Measurements from ENCODE around the gene ANKRD35.

The ANKRD35 gene

DNA sequence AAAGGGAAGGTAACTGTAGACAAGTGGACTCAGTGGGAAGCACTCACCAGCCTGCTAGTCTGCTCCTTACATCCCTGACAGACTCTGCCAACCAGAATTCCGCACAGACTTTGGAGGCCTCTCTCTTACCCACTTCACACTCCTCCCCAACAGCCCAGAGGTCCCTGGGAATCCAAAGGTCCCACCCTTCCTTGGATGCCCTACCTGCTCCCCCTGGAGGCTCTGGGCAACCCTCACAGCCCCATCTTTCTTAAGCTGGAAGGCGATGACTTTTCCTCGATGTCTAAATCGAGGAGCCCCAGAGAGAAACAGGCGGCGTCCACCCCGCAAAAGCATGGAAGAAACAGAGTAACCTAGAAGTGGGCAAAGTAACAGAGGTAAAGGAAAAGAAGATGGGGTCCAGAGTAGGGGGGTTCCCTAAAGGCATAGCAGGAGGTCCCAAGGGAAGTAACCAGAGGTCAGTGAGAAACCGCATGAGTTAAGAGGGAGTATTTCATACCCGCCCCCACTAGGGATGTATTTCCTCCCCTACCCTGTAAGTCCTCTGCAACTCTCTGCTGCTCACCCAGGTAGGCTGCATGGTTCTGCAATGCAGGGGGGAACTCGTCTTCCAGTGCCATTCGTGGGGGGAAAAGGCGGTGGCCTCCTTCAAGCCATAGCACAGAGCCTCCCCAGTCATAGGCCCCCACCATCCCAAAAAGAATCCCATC, 15.8 kb upstream of the ANKRD35 start:
- Histone ChIP-seq H3K9ac (ENCODE audit: low read length) (no peak overlapping the region), H3K36me3 (ENCODE audit: control insufficient read depth in 1 of 2, insufficient read depth in 2 of 2, low read depth in 1 of 2, low read length in 2 of 2) (peaks cover 50 to 88% of the 10 kb centered on the region in 2 experiments), H2BK15ac (ENCODE audit: low read depth, poor library complexity, severe bottlenecking) (no peak overlapping the region), H4K91ac (ENCODE audit: low read length) (no peak overlapping the region), H3K27me3 (ENCODE audit: control insufficient read depth in 1 of 2, insufficient read depth in 1 of 2, low read length in 2 of 2) (no peaks in the 10 kb centered on the region), H3K4ac (ENCODE audit: low read depth in 1 of 2, low read length in 2 of 2) (no peak overlapping the region), H3K18ac (ENCODE audit: low read depth in 1 of 2, low read length in 2 of 2) (no peak overlapping the region), H3K23ac (ENCODE audit: low read length in 2 of 2) (no peak overlapping the region), H2BK12ac (ENCODE audit: low read length in 2 of 2) (no peak overlapping the region), H3K4me3 (ENCODE audit: insufficient read depth in 1 of 2, low read depth in 1 of 2, low read length in 2 of 2) (no peak overlapping the region), H2AFZ (ENCODE audit: low read depth, low read length) (no peak overlapping the region), H4K8ac (ENCODE audit: low read length) (no peak overlapping the region), H3K79me1 (replicated peaks; ENCODE audit: low read length, poor library complexity, severe bottlenecking) (no peaks in the 10 kb centered on the region), H3K14ac (ENCODE audit: low read length in 2 of 2) (no peak overlapping the region), H2AK5ac (ENCODE audit: low read length, severe bottlenecking) (no peak overlapping the region), H2BK120ac (ENCODE audit: low read depth, low read length) (no peak overlapping the region), H3K9me3 (ENCODE audit: control insufficient read depth, low read length) (no peaks in the 10 kb centered on the region), H3K27ac (ENCODE audit: low read length, poor library complexity, severe bottlenecking) (no peak overlapping the region), H2BK5ac (ENCODE audit: low read depth, low read length, poor library complexity, severe bottlenecking) (no peak overlapping the region), H3K4me1 (ENCODE audit: control insufficient read depth, insufficient read depth, low read depth, low read length) (no peaks in the 10 kb centered on the region), H3K4me2 (ENCODE audit: low read length, poor library complexity, severe bottlenecking) (no peak overlapping the region)
- no peak for DNase-seq
- WGBS, result 93% methylated on average over 9 of the region's 12 CpGs

DNA sequence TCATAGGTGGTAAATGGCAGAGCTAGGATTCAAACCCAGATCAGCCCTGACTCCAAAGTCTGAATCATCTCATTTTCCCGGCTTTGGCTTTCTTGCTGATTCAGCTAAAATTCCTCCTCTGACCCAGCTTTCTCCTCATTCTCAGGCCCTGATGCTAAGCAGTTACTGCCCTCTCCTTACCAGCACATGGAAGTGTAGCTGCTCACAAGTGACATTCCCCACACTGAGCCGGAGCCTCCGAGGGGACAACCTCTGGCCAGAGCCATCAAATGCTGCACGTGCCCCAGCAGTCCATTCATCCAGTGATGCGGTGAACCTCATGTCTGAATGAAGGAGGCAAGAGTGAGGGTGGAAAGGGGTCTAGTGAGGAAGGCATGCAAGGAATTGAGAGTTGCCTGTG, 13.1 kb upstream of the ANKRD35 start:
- Histone ChIP-seq H3K18ac (ENCODE audit: low read depth in 1 of 2, low read length in 2 of 2) (no peak overlapping the region), H2BK12ac (ENCODE audit: low read length in 2 of 2) (no peak overlapping the region), H2BK120ac (ENCODE audit: low read depth, low read length) (no peak overlapping the region), H4K8ac (ENCODE audit: low read length) (no peak overlapping the region), H3K23ac (ENCODE audit: low read length in 2 of 2) (no peak overlapping the region), H3K9ac (ENCODE audit: low read length) (no peak overlapping the region), H3K4ac (ENCODE audit: low read depth in 1 of 2, low read length in 2 of 2) (peak overlapping the region in 1 of 2 experiments; percentile 39), H2AK5ac (ENCODE audit: low read length, severe bottlenecking) (no peak overlapping the region), H3K4me1 (ENCODE audit: control insufficient read depth, insufficient read depth, low read depth, low read length) (no peaks in the 10 kb centered on the region), H3K14ac (ENCODE audit: low read length in 2 of 2) (no peak overlapping the region), H2BK5ac (ENCODE audit: low read depth, low read length, poor library complexity, severe bottlenecking) (no peak overlapping the region), H3K9me3 (ENCODE audit: control insufficient read depth, low read length) (no peaks in the 10 kb centered on the region), H3K27ac (ENCODE audit: low read length, poor library complexity, severe bottlenecking) (no peak overlapping the region), H3K36me3 (ENCODE audit: control insufficient read depth in 1 of 2, insufficient read depth in 2 of 2, low read depth in 1 of 2, low read length in 2 of 2) (peaks cover 44 to 87% of the 10 kb centered on the region in 2 experiments), H3K79me1 (replicated peaks; ENCODE audit: low read length, poor library complexity, severe bottlenecking) (no peaks in the 10 kb centered on the region), H2BK15ac (ENCODE audit: low read depth, poor library complexity, severe bottlenecking) (no peak overlapping the region), H3K4me2 (ENCODE audit: low read length, poor library complexity, severe bottlenecking) (no peak overlapping the region), H3K4me3 (ENCODE audit: insufficient read depth in 1 of 2, low read depth in 1 of 2, low read length in 2 of 2) (no peak overlapping the region), H4K91ac (ENCODE audit: low read length) (no peak overlapping the region), H2AFZ (ENCODE audit: low read depth, low read length) (no peak overlapping the region), H3K27me3 (ENCODE audit: control insufficient read depth in 1 of 2, insufficient read depth in 1 of 2, low read length in 2 of 2) (no peaks in the 10 kb centered on the region)
- WGBS, result 88% methylated on average over 5 of the region's 5 CpGs
- no peak for DNase-seq

DNA sequence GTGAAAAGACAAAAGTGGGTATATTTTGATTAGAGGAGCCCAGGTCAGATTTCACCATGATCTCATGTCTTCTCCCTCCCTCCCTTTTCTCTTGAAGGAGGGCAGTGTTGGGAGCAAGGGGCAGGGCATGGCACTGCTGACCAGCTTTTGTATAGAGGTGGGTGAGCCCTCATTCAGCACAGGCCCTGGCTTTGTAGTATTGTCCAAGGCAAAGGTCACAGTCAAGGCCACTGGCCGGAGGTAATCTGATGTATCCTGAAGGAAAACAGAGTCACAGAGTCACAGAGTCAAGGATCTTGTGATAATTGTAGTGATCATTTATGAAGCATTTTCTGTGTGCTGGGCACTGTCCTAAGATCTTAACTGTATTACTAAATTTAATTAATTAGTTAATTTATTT, 12.3 kb upstream of the ANKRD35 start:
- WGBS, result 92% methylated on average over 1 of the region's 1 CpG
- no peaks in the 10 kb centered on the region for H3K27me3 ChIP-seq (ENCODE audit: control insufficient read depth in 1 of 2, insufficient read depth in 1 of 2, low read length in 2 of 2)
- no peaks in the 10 kb centered on the region for H3K79me1 ChIP-seq (replicated peaks; ENCODE audit: low read length, poor library complexity, severe bottlenecking)
- peaks cover 42 to 87% of the 10 kb centered on the region in 2 experiments for H3K36me3 ChIP-seq (ENCODE audit: control insufficient read depth in 1 of 2, insufficient read depth in 2 of 2, low read depth in 1 of 2, low read length in 2 of 2)
- H2BK120ac ChIP-seq (ENCODE audit: low read depth, low read length), result no peak overlapping the region
- H2BK5ac ChIP-seq (ENCODE audit: low read depth, low read length, poor library complexity, severe bottlenecking), result no peak overlapping the region
- H3K4me1 ChIP-seq (ENCODE audit: control insufficient read depth, insufficient read depth, low read depth, low read length), result peaks cover 1% of the 10 kb centered on the region
- H2AFZ ChIP-seq (ENCODE audit: low read depth, low read length), result no peak overlapping the region
- no peak overlapping the region for H3K9ac ChIP-seq (ENCODE audit: low read length)
- no peak overlapping the region for H2AK5ac ChIP-seq (ENCODE audit: low read length, severe bottlenecking)
- no peak overlapping the region for H3K14ac ChIP-seq (ENCODE audit: low read length in 2 of 2)
- H3K23ac ChIP-seq (ENCODE audit: low read length in 2 of 2), result no peak overlapping the region
- H4K8ac ChIP-seq (ENCODE audit: low read length), result no peak overlapping the region
- H3K4me3 ChIP-seq (ENCODE audit: insufficient read depth in 1 of 2, low read depth in 1 of 2, low read length in 2 of 2), result no peak overlapping the region
- H3K4ac ChIP-seq (ENCODE audit: low read depth in 1 of 2, low read length in 2 of 2), result no peak overlapping the region
- H3K4me2 ChIP-seq (ENCODE audit: low read length, poor library complexity, severe bottlenecking), result no peak overlapping the region
- H3K9me3 ChIP-seq (ENCODE audit: control insufficient read depth, low read length), result no peaks in the 10 kb centered on the region
- no peak for DNase-seq
- H2BK12ac ChIP-seq (ENCODE audit: low read length in 2 of 2), result no peak overlapping the region
- H2BK15ac ChIP-seq (ENCODE audit: low read depth, poor library complexity, severe bottlenecking), result no peak overlapping the region
- no peak overlapping the region for H3K18ac ChIP-seq (ENCODE audit: low read depth in 1 of 2, low read length in 2 of 2)
- H3K27ac ChIP-seq (ENCODE audit: low read length, poor library complexity, severe bottlenecking), result no peak overlapping the region
- H4K91ac ChIP-seq (ENCODE audit: low read length), result no peak overlapping the region

DNA sequence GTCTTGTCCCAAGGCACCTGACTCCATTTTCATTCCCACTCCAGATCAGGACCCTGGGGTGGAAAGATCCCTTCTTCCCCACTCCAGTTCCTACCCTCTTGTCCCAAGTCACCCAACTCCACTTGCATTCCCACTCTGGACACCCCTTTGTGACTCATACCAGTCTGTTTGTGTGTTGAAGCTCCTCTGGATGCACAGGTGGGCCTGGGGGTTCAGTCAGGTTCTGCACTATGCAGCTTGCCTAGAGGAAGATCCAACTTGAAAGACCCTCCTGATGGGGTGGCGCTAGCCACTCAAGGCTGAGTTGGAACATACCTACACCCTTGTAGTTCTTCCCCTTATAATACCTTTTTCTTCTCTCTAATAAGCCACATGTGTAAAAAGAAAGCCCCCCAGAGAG, 9.8 kb upstream of the ANKRD35 start:
- Histone ChIP-seq H3K14ac (ENCODE audit: low read length in 2 of 2) (no peak overlapping the region), H3K27ac (ENCODE audit: low read length, poor library complexity, severe bottlenecking) (no peak overlapping the region), H3K4me3 (ENCODE audit: insufficient read depth in 1 of 2, low read depth in 1 of 2, low read length in 2 of 2) (no peak overlapping the region), H4K8ac (ENCODE audit: low read length) (no peak overlapping the region), H3K4me1 (ENCODE audit: control insufficient read depth, insufficient read depth, low read depth, low read length) (peaks cover 9% of the 10 kb centered on the region), H2BK5ac (ENCODE audit: low read depth, low read length, poor library complexity, severe bottlenecking) (no peak overlapping the region), H3K23ac (ENCODE audit: low read length in 2 of 2) (no peak overlapping the region), H3K9ac (ENCODE audit: low read length) (no peak overlapping the region), H3K18ac (ENCODE audit: low read depth in 1 of 2, low read length in 2 of 2) (no peak overlapping the region), H2BK120ac (ENCODE audit: low read depth, low read length) (no peak overlapping the region), H3K36me3 (ENCODE audit: control insufficient read depth in 1 of 2, insufficient read depth in 2 of 2, low read depth in 1 of 2, low read length in 2 of 2) (peaks cover 25 to 66% of the 10 kb centered on the region in 2 experiments), H2BK15ac (ENCODE audit: low read depth, poor library complexity, severe bottlenecking) (no peak overlapping the region), H3K4me2 (ENCODE audit: low read length, poor library complexity, severe bottlenecking) (no peak overlapping the region), H3K9me3 (ENCODE audit: control insufficient read depth, low read length) (no peaks in the 10 kb centered on the region), H4K91ac (ENCODE audit: low read length) (no peak overlapping the region), H3K4ac (ENCODE audit: low read depth in 1 of 2, low read length in 2 of 2) (no peak overlapping the region), H3K27me3 (ENCODE audit: control insufficient read depth in 1 of 2, insufficient read depth in 1 of 2, low read length in 2 of 2) (no peaks in the 10 kb centered on the region), H2AK5ac (ENCODE audit: low read length, severe bottlenecking) (no peak overlapping the region), H2BK12ac (ENCODE audit: low read length in 2 of 2) (no peak overlapping the region), H3K79me1 (replicated peaks; ENCODE audit: low read length, poor library complexity, severe bottlenecking) (no peaks in the 10 kb centered on the region), H2AFZ (ENCODE audit: low read depth, low read length) (no peak overlapping the region)
- 100% methylated on average over 1 of the region's 1 CpG for WGBS
- no peak for DNase-seq
